Peyer's patch (tissue), 4 donors: ENCODE measurements around the gene FAM149A. TPM values are rescaled to one million over a fixed set of nuclear protein-coding genes. Genes with fewer than 3 reads are reported as not detected.
A peak's percentile ranks its signal among the peaks of the same experiment; 100 is the strongest.

Source experiments
- DNase-seq, 3 donors: peaks; one replicate each; pipeline ENCODE4 v3.0.0-alpha.2; 2017 to 2019
- H3K27ac ChIP-seq, 4 donors: fragments of 200-600 bp; sonication (generic); one replicate each; pipeline ENCODE4 v1.5.1; 2016 to 2019
- H3K27me3 ChIP-seq, 2 donors: fragments of 200-600 bp; sonication (generic); one replicate each; pipeline ENCODE4 v1.5.1; 2019
- H3K36me3 ChIP-seq, 3 donors: fragments of 200-600 bp; sonication (generic); one replicate each; pipeline ENCODE4 v1.5.1; 2016 to 2019
- H3K4me1 ChIP-seq, 4 donors: fragments of 200-600 bp; sonication (generic); one replicate each; pipeline ENCODE4 v1.5.1; 2016 to 2019
- H3K4me3 ChIP-seq, 4 donors: fragments of 200-600 bp; sonication (generic); 1 replicate in 3 of 4; 2 replicates in 1 of 4; pipeline ENCODE4 v1.5.1; 2016 to 2019; ENCODE audit warnings: mild to moderate bottlenecking in 1 of 4
- H3K9me3 ChIP-seq, 4 donors: fragments of 200-600 bp; sonication (generic); one replicate each; pipeline ENCODE4 v1.5.1; 2016 to 2019; ENCODE audit warnings: mild to moderate bottlenecking in 1 of 4
- CTCF ChIP-seq, 6 experiments: fragments of 450-650 bp in 4 of 6; fragments of 200-600 bp in 2 of 6; sonication (generic) in 1 of 6; IDR thresholded peaks; one replicate each; pipeline ENCODE4 v1.5.1; 2017 to 2019; ENCODE audit warnings: antibody characterized with exemption in 6 of 6, mild to moderate bottlenecking in 3 of 6, moderate library complexity in 1 of 6
- POLR2A ChIP-seq, 2 donors: fragments of 450-650 bp; IDR thresholded peaks; one replicate each; pipeline ENCODE4 v1.5.1; 2017; ENCODE audit warnings: antibody characterized with exemption in 2 of 2, mild to moderate bottlenecking in 2 of 2, moderate library complexity in 2 of 2
- total RNA-seq, 4 donors: library from RNA; depleted of rRNA; stranded (reverse); fragments of >200 nt; gene quantifications; one replicate each; pipeline ENCODE4 v1.1.0, GENCODE V29; 2016

Gene FAM149A
- total RNA-seq, 4 donors from 2014 or later = 11.2 to 14.0 (median 12.6) TPM

GRCh38 chr4:186170966-186171365 lies 66.5 kb downstream of the FAM149A start:
- DNase-seq = no peak
- no peak overlapping the region for H3K27ac ChIP-seq
- H3K4me1 ChIP-seq = no peaks in the 10 kb centered on the region
- H3K36me3 ChIP-seq = no peaks in the 10 kb centered on the region
- no peak for TF ChIP-seq POLR2A (IDR thresholded peaks at IDR 0.05)
- no peak for TF ChIP-seq CTCF (IDR thresholded peaks at IDR 0.05)
- no peaks in the 10 kb centered on the region for H3K27me3 ChIP-seq
- H3K9me3 ChIP-seq = no peaks in the 10 kb centered on the region
- no peak overlapping the region for H3K4me3 ChIP-seq

DNA sequence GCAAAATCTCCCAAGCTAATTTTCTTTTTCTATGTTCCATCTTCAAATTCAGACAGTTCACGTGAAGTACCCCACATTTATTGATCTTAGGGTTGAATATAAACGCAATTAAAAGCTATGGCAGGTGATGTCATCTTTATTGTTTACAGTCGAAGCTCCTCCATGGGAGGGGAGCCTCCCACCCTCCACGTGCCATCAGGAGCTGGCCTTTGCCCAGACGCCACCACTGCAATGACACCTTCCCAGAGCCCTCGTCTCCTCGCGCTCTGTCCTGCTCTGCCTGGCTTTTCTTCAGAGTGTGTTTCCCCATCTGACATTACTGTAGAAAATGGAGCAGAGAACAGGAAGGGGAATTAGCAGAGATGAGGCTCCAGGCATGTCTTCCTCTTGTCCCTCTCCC lies 68.0 kb downstream of the FAM149A start:
- TF ChIP-seq CTCF (IDR thresholded peaks at IDR 0.05) (no peak), POLR2A (IDR thresholded peaks at IDR 0.05) (no peak)
- Histone ChIP-seq H3K27me3 (no peaks in the 10 kb centered on the region), H3K27ac (no peak overlapping the region), H3K4me1 (no peaks in the 10 kb centered on the region), H3K36me3 (no peaks in the 10 kb centered on the region), H3K4me3 (no peak overlapping the region), H3K9me3 (no peaks in the 10 kb centered on the region)
- peak in 1 of 3 donors; percentile 60 for DNase-seq

GRCh38 chr4:186188107-186188506 lies 83.6 kb downstream of the FAM149A start:
- Histone ChIP-seq H3K27ac (no peak overlapping the region), H3K4me1 (peaks cover 0 to 21% (median 0%) of the 10 kb centered on the region in 4 donors), H3K36me3 (no peaks in the 10 kb centered on the region), H3K9me3 (no peaks in the 10 kb centered on the region), H3K4me3 (no peak overlapping the region), H3K27me3 (no peaks in the 10 kb centered on the region)
- no peak for TF ChIP-seq CTCF (IDR thresholded peaks at IDR 0.05)
- TF ChIP-seq POLR2A (IDR thresholded peaks at IDR 0.05) = no peak
- DNase-seq = no peak

- H3K9me3 ChIP-seq = no peaks in the 10 kb centered on the region
- no peaks in the 10 kb centered on the region for H3K27me3 ChIP-seq
- peak overlapping the region in 3 of 4 donors; percentile 92 to 99 (median 99) for H3K27ac ChIP-seq
- H3K4me1 ChIP-seq = peaks cover 0 to 22% (median 0%) of the 10 kb centered on the region in 4 donors
- H3K36me3 ChIP-seq = peaks cover 0 to 4% (median 0%) of the 10 kb centered on the region in 3 donors
- TF ChIP-seq POLR2A (IDR thresholded peaks at IDR 0.05) (no peak), CTCF (IDR thresholded peaks at IDR 0.05) (no peak)
- DNase-seq = no peak
- peak overlapping the region in 1 of 4 donors; percentile 92 for H3K4me3 ChIP-seq
Measured at GRCh38 chr4:186189656-186190055, 85.2 kb downstream of the FAM149A start.

DNA sequence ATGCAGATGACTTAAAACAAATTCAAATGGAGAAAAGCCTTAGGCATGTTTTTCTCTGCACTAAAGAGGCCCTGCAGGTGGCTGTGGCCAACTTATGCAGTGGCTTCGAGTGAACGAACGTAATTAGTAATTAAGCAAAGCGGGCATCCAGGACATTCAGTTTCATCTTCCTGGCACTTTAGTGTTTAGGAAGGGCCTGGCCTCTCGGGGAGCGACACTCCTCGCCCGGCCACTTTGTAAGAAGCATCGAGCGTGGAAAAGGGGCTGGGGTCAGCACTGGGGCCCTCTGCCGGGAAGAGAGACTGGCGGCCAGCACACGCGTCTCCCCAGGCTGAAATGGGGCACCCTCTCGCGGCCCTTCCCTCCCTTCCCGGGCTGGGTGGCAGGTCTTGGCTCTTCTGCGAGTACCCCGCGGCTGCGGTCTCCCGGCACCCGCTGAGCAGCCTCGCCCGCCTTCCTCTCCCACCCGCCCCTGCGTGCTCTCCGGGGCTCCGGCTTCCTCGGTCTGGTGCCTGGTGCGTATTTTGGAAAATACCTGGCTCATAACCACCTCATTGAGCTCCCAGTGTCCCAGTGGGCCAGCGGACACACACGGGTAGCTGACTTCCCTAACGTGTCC lies 86.2 kb downstream of the FAM149A start:
- Histone ChIP-seq H3K27me3 (no peaks in the 10 kb centered on the region), H3K27ac (peak overlapping the region; percentile 85 to 99 (median 96)), H3K36me3 (peaks cover 0 to 11% (median 0%) of the 10 kb centered on the region in 3 donors), H3K4me1 (peaks cover 0 to 22% (median 0%) of the 10 kb centered on the region in 4 donors), H3K9me3 (no peaks in the 10 kb centered on the region), H3K4me3 (peak overlapping the region; percentile 77 to 92 (median 82))
- DNase-seq = peak in 1 of 3 donors; percentile 43
- no peak for TF ChIP-seq POLR2A (IDR thresholded peaks at IDR 0.05)
- peak in 1 of 6 experiments; percentile 14 for TF ChIP-seq CTCF (IDR thresholded peaks at IDR 0.05)
